NCI-H146 (cell line): ENCODE data around the gene DMTF1.
"Not testable (repeated sequence)": the region's sequence is repeated elsewhere in the genome, so short reads cannot be mapped to it uniquely, and the experiment has no call there.

Source experiments
- DNase-seq: peaks from one replicate; lab custom pipeline; 2025; lab: John Stamatoyannopoulos, UW

Gene DMTF1

GRCh38 chr7:87226495-87226894 lies 74.2 kb downstream of the DMTF1 start:
- DNase-seq: no peak

GRCh38 chr7:87231258-87231657 lies 79.0 kb downstream of the DMTF1 start:
- no peak for DNase-seq

GRCh38 chr7:87231711-87232110 lies 79.5 kb downstream of the DMTF1 start:
- DNase-seq: no peak

DNA sequence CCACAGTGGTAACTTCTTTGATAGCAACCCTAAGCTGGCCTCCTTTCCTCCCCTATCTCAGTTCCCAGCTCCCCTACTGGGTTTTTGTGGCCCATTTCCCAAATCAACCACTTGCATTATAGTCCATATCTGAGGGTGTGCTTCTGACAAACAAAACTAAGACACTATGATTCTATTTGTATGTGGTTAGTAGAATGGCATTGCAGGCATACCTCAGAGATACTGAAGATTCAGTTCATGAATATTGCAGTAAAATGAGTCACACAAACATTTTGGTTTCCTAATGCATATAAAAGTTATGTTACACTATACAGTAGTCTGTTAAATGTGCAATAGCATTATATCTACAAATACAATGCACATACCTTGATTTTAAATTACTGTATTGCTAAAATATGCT lies 82.7 kb downstream of the DMTF1 start:
- DNase-seq: no peak

- DNase-seq: not testable (repeated sequence)
Observed at GRCh38 chr7:87238464-87239051, 86.3 kb downstream of the DMTF1 start.

DNA sequence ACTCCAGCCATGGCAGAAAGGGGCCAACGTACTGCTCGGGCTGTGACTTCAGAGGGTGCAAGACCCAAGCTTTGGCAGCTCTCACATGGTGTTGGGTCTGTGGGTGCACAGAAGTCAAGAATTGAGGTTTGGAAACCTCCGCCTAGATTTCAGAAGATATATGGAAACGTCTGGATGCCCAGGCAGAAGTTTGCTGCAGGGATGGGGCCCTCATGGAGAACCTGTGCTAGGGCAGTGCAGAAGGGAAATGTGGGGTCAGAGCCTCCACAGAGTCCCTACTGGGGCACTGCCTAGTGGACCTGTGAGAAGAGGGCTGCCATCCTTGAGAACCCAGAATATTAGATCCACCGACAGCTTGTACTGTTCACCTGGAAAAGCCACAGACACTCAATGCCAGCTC lies 93.4 kb downstream of the DMTF1 start:
- DNase-seq: not testable (repeated sequence)
